Hindlimb muscle (tissue), 1 donor: ENCODE results near the gene LTBP1. TPM values are rescaled to one million over a fixed set of nuclear protein-coding genes. Genes with fewer than 3 reads are reported as not detected.

Experiments used
- DNase-seq: peaks from one replicate; pipeline ENCODE4 v3.0.0-alpha.2; 2013
- polyA plus RNA-seq: library from polyadenylated mRNA; unstranded; fragments of 120-200 nt; gene quantifications from one replicate; pipeline ENCODE4 v1.2.1, GENCODE V29; 2013; ENCODE audit not compliant: insufficient read length

LTBP1 gene
- polyA plus RNA-seq, 1 donor: 43.3 TPM

- DNase-seq: no peak
These were observed 175.2 kb downstream of the LTBP1 start for GRCh38 chr2:33121925-33122324.

GRCh38 chr2:33122726-33123125, 176.0 kb downstream of the LTBP1 start:
- no peak for DNase-seq

- DNase-seq: no peak
These were observed 176.5 kb downstream of the LTBP1 start for GRCh38 chr2:33123216-33123615.

- DNase-seq: no peak
These were observed 179.8 kb downstream of the LTBP1 start for GRCh38 chr2:33126552-33126951.

- DNase-seq: no peak
These were observed 180.2 kb downstream of the LTBP1 start for GRCh38 chr2:33126958-33127357.

- DNase-seq: no peak
These were observed 182.7 kb downstream of the LTBP1 start for GRCh38 chr2:33129263-33130053.

GRCh38 chr2:33130054-33130447, 183.3 kb downstream of the LTBP1 start:
- DNase-seq: no peak

- no peak for DNase-seq
These were observed 183.8 kb downstream of the LTBP1 start for GRCh38 chr2:33130544-33130943.

- DNase-seq: no peak
These were observed 184.4 kb downstream of the LTBP1 start for GRCh38 chr2:33131111-33131510.

GRCh38 chr2:33131749-33132148, 185.0 kb downstream of the LTBP1 start:
- no peak for DNase-seq

- DNase-seq: no peak
These were observed 186.8 kb downstream of the LTBP1 start for GRCh38 chr2:33133454-33133952.

GRCh38 chr2:33134086-33134771, 187.5 kb downstream of the LTBP1 start:
- peak; percentile 83 for DNase-seq

GRCh38 chr2:33134791-33135560, 188.2 kb downstream of the LTBP1 start:
- no peak for DNase-seq

GRCh38 chr2:33135645-33136044, 188.9 kb downstream of the LTBP1 start:
- no peak for DNase-seq

- no peak for DNase-seq
These were observed 189.3 kb downstream of the LTBP1 start for GRCh38 chr2:33136056-33136455.

GRCh38 chr2:33136566-33136965, 189.8 kb downstream of the LTBP1 start:
- DNase-seq: no peak

GRCh38 chr2:33137331-33137730, 190.6 kb downstream of the LTBP1 start:
- DNase-seq: no peak

- no peak for DNase-seq
These were observed 193.2 kb downstream of the LTBP1 start for GRCh38 chr2:33139949-33140348.

GRCh38 chr2:33141476-33141875, 194.7 kb downstream of the LTBP1 start:
- DNase-seq: no peak

GRCh38 chr2:33142810-33143209, 196.1 kb downstream of the LTBP1 start:
- no peak for DNase-seq

GRCh38 chr2:33144243-33144642, 197.5 kb downstream of the LTBP1 start:
- DNase-seq: no peak

- no peak for DNase-seq
These were observed 198.7 kb downstream of the LTBP1 start for GRCh38 chr2:33145459-33145858.

- no peak for DNase-seq
These were observed 199.3 kb downstream of the LTBP1 start for GRCh38 chr2:33146102-33146501.
